GM21447 (cell line): Measurements from ENCODE around the gene DLGAP4.
"Not testable (repeated sequence)": the region's sequence is repeated elsewhere in the genome, so short reads cannot be mapped to it uniquely, and the experiment has no call there.

Source experiments
- ATAC-seq: cut with Tn5 transposase; IDR thresholded peaks from one replicate; pipeline ENCODE4 v1.9.1; 2021; ENCODE audit not compliant: unreplicated experiment

The DLGAP4 gene

DNA sequence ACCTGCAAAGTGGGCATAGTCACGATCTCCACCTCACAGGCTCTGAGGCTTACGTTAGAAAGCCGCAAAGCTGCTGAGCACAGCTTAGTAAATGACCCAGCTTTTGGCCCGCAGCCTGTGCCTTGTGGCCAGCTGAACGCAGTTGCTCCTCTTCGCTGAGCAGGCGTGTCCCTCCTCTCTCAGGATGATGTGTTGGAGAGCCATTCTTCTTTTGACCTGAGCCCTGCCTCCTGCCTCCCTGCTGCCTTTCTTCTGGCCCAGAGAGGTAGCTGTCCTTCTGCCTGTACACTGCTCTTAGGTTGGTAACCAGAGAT lies 187.6 kb downstream of the DLGAP4 start:
- no peak for ATAC-seq

DNA sequence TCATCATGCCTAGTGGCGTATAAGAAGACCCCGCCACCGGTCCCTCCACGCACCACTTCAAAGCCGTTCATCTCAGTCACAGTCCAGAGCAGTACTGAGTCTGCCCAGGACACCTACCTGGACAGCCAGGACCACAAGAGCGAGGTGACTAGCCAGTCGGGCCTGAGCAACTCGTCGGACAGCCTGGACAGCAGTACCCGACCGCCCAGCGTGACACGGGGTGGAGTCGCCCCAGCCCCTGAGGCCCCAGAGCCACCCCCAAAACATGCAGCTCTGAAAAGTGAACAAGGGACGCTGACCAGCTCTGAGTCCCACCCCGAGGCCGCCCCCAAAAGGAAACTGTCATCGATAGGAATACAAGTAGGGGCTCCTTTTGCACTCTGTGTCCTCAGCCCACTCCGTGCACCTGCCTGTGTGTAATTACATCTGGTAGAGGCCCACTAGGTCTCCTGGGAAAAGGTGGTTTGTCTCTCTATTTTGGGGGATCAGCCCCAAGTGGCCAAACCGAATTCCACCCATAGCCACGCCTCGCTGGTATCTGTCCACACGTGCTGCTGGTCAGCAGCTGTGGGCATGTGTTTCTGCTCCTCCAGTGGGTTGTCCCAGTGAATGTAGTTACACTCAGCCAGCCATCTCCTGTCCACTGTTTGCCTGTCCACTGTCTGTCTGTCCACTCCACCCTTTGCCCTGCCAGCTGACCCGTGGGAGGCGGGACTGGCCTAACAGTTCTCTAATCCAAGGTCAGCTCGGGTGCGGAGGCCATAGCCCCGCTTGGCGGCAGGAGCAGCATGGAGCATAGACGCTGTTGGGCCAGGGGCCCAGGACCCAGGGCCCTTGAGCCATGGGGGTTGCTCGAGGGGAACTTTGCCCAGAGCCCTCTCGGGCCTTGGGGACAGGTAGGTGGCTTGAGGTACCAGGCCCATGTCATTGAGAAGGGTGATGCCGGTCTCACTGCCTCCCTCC lies 190.8 kb downstream of the DLGAP4 start:
- no peak for ATAC-seq

GRCh38 chr20:36497856-36498255 lies 191.7 kb downstream of the DLGAP4 start:
- no peak for ATAC-seq

DNA sequence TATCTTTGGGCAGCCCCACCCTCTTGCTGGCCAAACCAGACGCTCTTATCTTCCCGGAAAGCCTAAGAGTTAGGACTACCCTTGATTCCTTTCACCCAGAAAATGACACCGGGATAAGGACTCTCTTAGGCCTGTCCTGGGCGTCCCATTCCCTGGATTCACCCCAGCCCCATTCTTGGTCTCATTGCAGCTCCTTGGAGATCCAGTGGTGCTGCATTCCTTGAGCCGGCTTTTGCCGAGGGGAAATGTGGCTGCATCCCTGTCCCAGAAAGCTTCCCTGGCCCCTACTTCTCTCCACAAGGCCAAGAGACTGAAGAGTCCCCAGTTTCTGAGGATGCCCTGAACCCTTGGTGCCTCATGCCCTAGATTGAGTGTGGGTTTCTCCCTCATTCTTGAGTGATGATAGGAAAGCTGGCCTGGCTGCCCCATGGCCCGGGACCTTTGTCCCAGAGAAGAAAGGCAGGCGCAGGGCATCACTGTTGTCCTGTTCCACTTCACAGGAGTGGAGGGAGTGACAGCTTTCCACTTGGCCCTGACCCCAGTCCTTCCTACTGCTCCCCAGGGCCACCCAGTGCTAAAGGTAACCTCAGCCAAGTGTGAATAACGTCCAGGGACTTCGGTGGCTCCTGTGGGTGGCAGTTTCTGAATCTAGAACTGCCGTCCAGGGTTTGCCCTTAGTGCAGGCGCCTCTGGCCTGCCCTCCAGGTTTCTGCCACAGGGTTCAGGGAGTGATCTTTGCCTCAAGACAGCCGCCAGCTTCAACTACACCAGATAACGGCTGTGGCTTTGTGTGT lies 192.4 kb downstream of the DLGAP4 start:
- ATAC-seq: no peak

GRCh38 chr20:36499211-36499610 lies 193.1 kb downstream of the DLGAP4 start:
- no peak for ATAC-seq

- no peak for ATAC-seq
Observed at GRCh38 chr20:36499723-36500501, 193.8 kb downstream of the DLGAP4 start.

GRCh38 chr20:36501367-36502006 lies 195.3 kb downstream of the DLGAP4 start:
- no peak for ATAC-seq

DNA sequence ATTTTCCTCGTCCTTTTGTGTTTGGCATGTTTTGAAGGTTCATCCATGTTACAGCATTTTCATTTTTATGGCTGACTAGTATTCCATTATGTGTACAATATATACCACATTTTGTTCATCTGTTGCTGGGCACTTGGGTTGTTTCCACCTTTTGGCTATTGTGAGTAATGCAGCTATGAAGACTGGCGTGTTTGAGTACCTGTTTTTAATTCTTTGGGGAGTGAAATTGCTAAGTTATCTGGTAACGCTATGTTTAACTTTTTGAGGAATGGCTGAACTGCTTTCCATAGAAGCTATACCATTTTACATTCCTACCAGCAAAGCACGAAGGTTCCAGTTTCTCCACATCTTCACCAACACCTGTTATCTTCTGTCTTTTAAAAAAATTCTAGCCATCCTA lies 198.2 kb downstream of the DLGAP4 start:
- no peak for ATAC-seq

- no peak for ATAC-seq
Observed at GRCh38 chr20:36506253-36506652, 200.1 kb downstream of the DLGAP4 start.

DNA sequence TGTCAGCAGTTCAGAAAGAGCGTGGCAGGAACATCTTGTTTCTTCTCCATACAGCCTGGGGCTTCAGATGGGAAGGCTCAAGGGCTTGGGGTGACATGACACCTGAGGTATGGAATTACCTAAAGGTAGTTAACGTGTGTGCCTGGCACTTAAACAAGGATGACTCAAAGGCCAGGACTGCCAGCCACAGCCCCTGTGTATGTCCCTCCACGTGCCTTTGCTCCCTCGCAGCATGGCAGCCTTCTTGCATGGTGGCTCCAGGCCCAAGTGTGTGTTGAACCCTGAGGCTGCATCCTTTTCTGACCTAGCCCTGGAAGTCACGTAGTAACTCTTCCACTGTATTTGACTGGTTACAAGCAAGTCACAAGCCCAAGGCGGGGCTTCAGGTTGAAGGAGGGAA lies 201.6 kb downstream of the DLGAP4 start:
- no peak for ATAC-seq

- no peak for ATAC-seq
Observed at GRCh38 chr20:36519012-36519719, 213.0 kb downstream of the DLGAP4 start.

DNA sequence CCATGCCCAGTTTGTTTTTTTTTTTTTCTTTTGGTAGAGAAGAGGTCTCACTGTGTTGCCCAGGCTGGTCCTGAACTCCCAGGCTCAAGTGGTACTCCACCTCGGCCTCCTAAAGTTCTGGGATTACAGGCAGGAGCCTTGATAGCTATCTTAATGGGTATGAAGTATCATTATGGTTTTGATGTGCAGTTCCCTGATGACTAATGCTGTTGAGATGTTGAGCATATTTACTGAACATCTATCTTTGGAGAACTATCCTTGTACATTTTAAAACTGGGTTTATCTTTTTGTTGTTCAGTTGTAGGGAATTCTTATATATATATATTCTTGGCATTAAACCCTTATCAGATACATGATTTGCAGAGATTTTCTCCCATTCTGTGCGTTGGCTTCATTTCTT lies 213.8 kb downstream of the DLGAP4 start:
- no peak for ATAC-seq

GRCh38 chr20:36521526-36521925 lies 215.4 kb downstream of the DLGAP4 start:
- no peak for ATAC-seq

GRCh38 chr20:36522412-36522811 lies 216.3 kb downstream of the DLGAP4 start:
- ATAC-seq: not testable (repeated sequence)

DNA sequence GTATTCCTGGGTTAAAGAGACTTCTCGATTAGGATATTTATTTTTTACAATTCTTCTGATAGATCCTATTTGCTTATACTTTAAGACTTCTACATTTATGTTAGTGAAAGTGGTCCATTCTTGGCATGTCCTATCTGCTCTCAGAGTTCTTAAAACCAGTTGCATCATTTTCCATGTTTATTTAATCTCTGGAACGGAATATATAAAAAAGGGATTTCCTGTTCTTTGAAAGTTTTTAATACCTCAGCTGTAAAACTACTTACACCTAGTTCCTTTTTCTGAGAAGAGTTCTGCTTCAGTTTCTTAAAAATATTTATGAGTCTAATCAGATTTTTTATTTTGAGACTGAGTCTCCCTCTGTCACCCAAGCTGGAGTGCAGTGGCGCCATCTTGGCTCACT lies 217.2 kb downstream of the DLGAP4 start:
- ATAC-seq: no peak

GRCh38 chr20:36525620-36526365 lies 219.7 kb downstream of the DLGAP4 start:
- no peak for ATAC-seq

DNA sequence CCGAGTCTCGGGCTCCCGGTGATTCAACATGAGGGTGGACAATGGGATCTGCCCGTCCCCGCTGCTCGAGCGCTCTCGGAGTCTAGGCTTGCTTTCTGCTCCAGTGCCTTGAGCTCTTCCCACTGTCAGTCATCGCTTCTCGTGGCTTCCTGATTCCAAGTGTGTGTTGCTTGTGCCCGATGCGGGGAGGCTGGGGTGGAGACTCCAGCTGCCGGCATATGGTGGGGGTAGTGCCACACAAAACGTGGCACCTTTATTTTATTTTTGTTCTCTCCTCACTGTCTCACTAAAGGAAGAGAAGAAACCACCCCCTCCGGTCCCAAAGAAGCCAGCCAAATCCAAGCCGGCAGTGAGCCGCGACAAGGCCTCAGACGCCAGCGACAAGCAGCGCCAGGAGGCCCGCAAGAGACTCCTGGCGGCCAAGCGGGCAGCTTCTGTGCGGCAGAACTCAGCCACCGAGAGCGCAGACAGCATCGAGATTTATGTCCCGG lies 220.4 kb downstream of the DLGAP4 start:
- ATAC-seq: no peak

DNA sequence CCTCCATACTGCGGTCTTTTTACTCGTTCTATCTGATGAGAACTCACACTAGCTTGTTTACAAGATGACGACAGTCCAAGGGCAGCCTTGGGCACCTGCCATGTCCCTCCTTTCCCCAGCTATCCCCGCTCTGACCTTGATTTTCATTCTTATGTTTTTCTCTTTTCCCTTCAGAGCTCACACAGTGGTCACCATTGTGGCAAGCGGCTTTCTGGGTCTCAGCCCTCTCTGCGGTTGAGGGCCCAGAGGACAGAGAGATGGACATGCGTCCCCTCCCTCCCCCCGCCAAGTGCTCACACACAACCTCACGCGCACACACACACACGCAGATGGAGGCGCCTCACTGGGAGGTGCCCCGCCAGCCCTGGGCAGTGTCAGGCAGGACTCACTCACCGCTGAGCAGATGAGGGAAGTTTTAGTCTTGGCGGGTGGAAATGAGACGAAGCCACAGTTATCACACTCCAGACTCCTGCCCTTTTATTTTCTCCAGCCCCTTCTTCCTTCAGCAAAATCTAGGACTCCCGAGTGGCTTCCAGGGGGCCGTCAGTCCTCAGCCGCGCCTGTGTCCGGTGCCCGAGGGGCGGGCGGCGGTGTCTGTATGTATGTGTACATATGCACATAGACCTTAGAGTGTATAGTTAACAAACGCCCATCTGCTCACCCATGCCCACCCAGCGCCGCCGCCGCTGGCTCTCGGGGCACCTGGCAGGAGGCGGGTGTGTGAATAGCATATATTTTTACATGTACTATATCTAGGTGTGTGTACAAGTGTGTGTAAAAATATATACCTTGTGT lies 221.4 kb downstream of the DLGAP4 start:
- ATAC-seq: no peak
